HCT116 (cell line): ENCODE data around the gene PRCP. TPM values are rescaled to one million over a fixed set of nuclear protein-coding genes. Genes with fewer than 3 reads are reported as not detected.

Experiments used
- ATAC-seq: fragments of 200-7000 bp; cut with Tn5 transposase; 2 replicates; pipeline ENCODE4 v1.9.1; 2020; ENCODE audit warnings: mild to moderate bottlenecking, moderate library complexity
- BruUV-seq: library from RNA; stranded (reverse); fragments of 400-500 nt; replicated peaks from 2 replicates; lab custom pipeline; 2021; lab: Mats Ljungman, UMichigan
- CTCF ChIA-PET: fragments of 300-600 bp; sonication (Branson Sonifier 250); formaldehyde crosslinking; loops from one replicate; lab custom pipeline; 2021; ENCODE audit warnings: antibody characterized with exemption; lab: Charles Lee
- POLR2A ChIA-PET: fragments of 300-600, 350-600 bp; sonication (Branson Sonifier 250); formaldehyde crosslinking; loops from one replicate; lab custom pipeline; 2021; ENCODE audit warnings: antibody characterized with exemption; lab: Charles Lee
- RAD21 ChIA-PET, 2 experiments: fragments of 300-600 bp; sonication (Branson Sonifier 250); formaldehyde crosslinking; loops; one replicate each; lab custom pipeline; 2023; ENCODE audit warnings: low total read pairs in 2 of 2; ENCODE audit not compliant: uncharacterized antibody in 2 of 2, unreplicated experiment in 2 of 2, low non-redundant PET in 1 of 2; lab: Charles Lee
- DNase-seq: peaks from one replicate; pipeline ENCODE4 v3.0.0-alpha.2; 2010; ENCODE audit warnings: low read depth, low spot score
- H2AFZ ChIP-seq: fragments of 200-600 bp; shearing (Covaris generic), sonication (generic); 2 replicates; pipeline ENCODE4 v1.6.1; 2017; ENCODE audit warnings: low read depth, mixed run types, mixed read lengths, antibody characterized with exemption, low read length; ENCODE audit not compliant: poor library complexity, severe bottlenecking
- H3K27ac ChIP-seq: 2 replicates; pipeline ENCODE4 v1.5.1; 2012; ENCODE audit warnings: low read depth, low read length
- H3K27me3 ChIP-seq: fragments of 200-600 bp; sonication (generic); 2 replicates; pipeline ENCODE4 v1.6.1; 2016; ENCODE audit warnings: mixed run types, low read length, mixed read lengths; ENCODE audit not compliant: insufficient read depth
- H3K36me3 ChIP-seq, 2 experiments: fragments of 200-500 bp in 1 of 2; fragments of 200-600 bp in 1 of 2; sonication (Bioruptor generic) in 1 of 2; sonication (generic) in 1 of 2; 2 replicates each; pipeline versions ENCODE4 v1.5.1 to v1.6.1; 2014 to 2016; ENCODE audit warnings: low read length in 2 of 2, inconsistent platforms in 1 of 2, mixed read lengths in 1 of 2, mixed run types in 1 of 2; ENCODE audit not compliant: insufficient read depth in 2 of 2, control insufficient read depth in 1 of 2
- H3K4me1 ChIP-seq, 2 experiments: fragments of 200-600 bp in 1 of 2; sonication (generic) in 1 of 2; 2 replicates each; pipeline versions ENCODE4 v1.5.1 to v1.6.1; 2012 to 2017; ENCODE audit warnings: low read length in 2 of 2, inconsistent platforms in 1 of 2, mild to moderate bottlenecking in 1 of 2, mixed read lengths in 1 of 2, mixed run types in 1 of 2, moderate library complexity in 1 of 2; ENCODE audit not compliant: insufficient read depth in 2 of 2, control insufficient read depth in 1 of 2
- H3K4me2 ChIP-seq: fragments of 200-600 bp; sonication (generic); 2 replicates; pipeline ENCODE4 v1.6.1; 2017; ENCODE audit warnings: mixed run types, low read length, mixed read lengths
- H3K4me3 ChIP-seq, 2 experiments: fragments of 200-600 bp in 1 of 2; sonication (generic) in 1 of 2; replicated peaks in 1 of 2; 2 replicates each; pipeline ENCODE4 v1.5.1; 2011 to 2016; ENCODE audit warnings: low read length in 2 of 2, control low read depth in 1 of 2, low read depth in 1 of 2, mild to moderate bottlenecking in 1 of 2, mixed read lengths in 1 of 2, mixed run types in 1 of 2
- H3K79me2 ChIP-seq: fragments of 200-600 bp; sonication (generic); 2 replicates; pipeline ENCODE4 v1.6.1; 2017; ENCODE audit warnings: mild to moderate bottlenecking, mixed run types, low read length, moderate library complexity, mixed read lengths; ENCODE audit not compliant: insufficient read depth
- H3K9ac ChIP-seq: fragments of 200-600 bp; sonication (generic); 2 replicates; pipeline ENCODE4 v1.6.1; 2016; ENCODE audit warnings: low read length, mixed read lengths
- H3K9me2 ChIP-seq: fragments of 200-600 bp; sonication (generic), shearing (Covaris generic); 2 replicates; pipeline ENCODE4 v1.6.1; 2017; ENCODE audit warnings: mixed run types, mild to moderate bottlenecking, moderate library complexity; ENCODE audit not compliant: insufficient read depth
- H3K9me3 ChIP-seq, 2 experiments: fragments of 200-500 bp in 1 of 2; fragments of 200-600 bp in 1 of 2; sonication (Bioruptor generic) in 1 of 2; sonication (generic) in 1 of 2; 2 replicates each; pipeline ENCODE4 v1.6.1; 2014 to 2017; ENCODE audit warnings: low read length in 2 of 2, mixed read lengths in 2 of 2, inconsistent platforms in 1 of 2, low read depth in 1 of 2, mild to moderate bottlenecking in 1 of 2, mixed run types in 1 of 2, moderate library complexity in 1 of 2; ENCODE audit not compliant: control insufficient read depth in 1 of 2, insufficient read depth in 1 of 2
- H4K20me1 ChIP-seq: fragments of 200-600 bp; sonication (generic), shearing (Covaris generic); 2 replicates; pipeline ENCODE4 v1.6.1; 2017; ENCODE audit warnings: mixed run types, mild to moderate bottlenecking, moderate library complexity; ENCODE audit not compliant: insufficient read depth
- ATF3 ChIP-seq: IDR thresholded peaks from 2 replicates; pipeline ENCODE4 v1.6.1; 2012
- CBX3 ChIP-seq: IDR thresholded peaks from 2 replicates; pipeline ENCODE4 v1.6.1; 2012; ENCODE audit warnings: low read depth
- CEBPB ChIP-seq: IDR thresholded peaks from 2 replicates; pipeline ENCODE4 v1.6.1; 2012; ENCODE audit warnings: low read depth
- EGR1 ChIP-seq: IDR thresholded peaks from 2 replicates; pipeline ENCODE4 v1.6.1; 2012; ENCODE audit warnings: low read depth
- EZH2 ChIP-seq: fragments of 200-600 bp; sonication (generic); IDR thresholded peaks from 2 replicates; pipeline ENCODE4 v1.6.1; 2017; ENCODE audit warnings: antibody characterized with exemption, mixed run types
- EZH2phosphoT487 ChIP-seq: fragments of 200-600 bp; IDR thresholded peaks from 2 replicates; pipeline ENCODE4 v1.6.1; 2018; ENCODE audit warnings: antibody characterized with exemption, borderline replicate concordance
- FOSL1 ChIP-seq: IDR thresholded peaks from 2 replicates; pipeline ENCODE4 v1.6.1; 2012; ENCODE audit warnings: low read depth
- JUND ChIP-seq: IDR thresholded peaks from 2 replicates; pipeline ENCODE4 v1.6.1; 2012
- MAX ChIP-seq: IDR thresholded peaks from 2 replicates; pipeline ENCODE4 v1.6.1; 2012
- POLR2A ChIP-seq: IDR thresholded peaks from 2 replicates; pipeline ENCODE4 v1.7.0; 2011; ENCODE audit warnings: borderline replicate concordance; ENCODE audit not compliant: insufficient read depth, insufficient read length; ENCODE audit errors: extremely low read depth
- POLR2AphosphoS5 ChIP-seq: IDR thresholded peaks from 2 replicates; pipeline ENCODE4 v1.6.1; 2011; ENCODE audit warnings: mild to moderate bottlenecking, low read depth, low read length, moderate library complexity
- RAD21 ChIP-seq: IDR thresholded peaks from 2 replicates; pipeline ENCODE4 v1.6.1; 2012; ENCODE audit warnings: low read depth, mild to moderate bottlenecking
- SIN3A ChIP-seq: IDR thresholded peaks from 2 replicates; pipeline ENCODE4 v1.6.1; 2012; ENCODE audit warnings: low read depth
- SRF ChIP-seq: IDR thresholded peaks from 2 replicates; pipeline ENCODE4 v1.6.1; 2012; ENCODE audit warnings: low read depth
- TCF7L2 ChIP-seq: IDR thresholded peaks from 2 replicates; pipeline ENCODE4 v1.7.0; 2011; ENCODE audit warnings: borderline replicate concordance, inconsistent platforms; ENCODE audit not compliant: insufficient read depth, insufficient read length; ENCODE audit errors: extremely low read depth
- YY1 ChIP-seq: IDR thresholded peaks from 2 replicates; pipeline ENCODE4 v1.6.1; 2011; ENCODE audit warnings: low read length, low read depth, moderate library complexity, mild to moderate bottlenecking; ENCODE audit not compliant: insufficient replicate concordance; ENCODE audit errors: extremely low read depth
- ZBTB33 ChIP-seq: IDR thresholded peaks from 2 replicates; pipeline ENCODE4 v1.6.1; 2011; ENCODE audit warnings: mild to moderate bottlenecking, low read length, moderate library complexity; ENCODE audit not compliant: insufficient replicate concordance; ENCODE audit errors: extremely low read depth
- intact Hi-C: fragments of 100-400 bp; cut with micrococcal nuclease; formaldehyde crosslinking; loops from 2 replicates; pipeline ENCODE4 v1.10.0; 2022
- total RNA-seq: library from RNA; stranded (reverse); gene quantifications from one replicate; pipeline ENCODE4 v1.2.1, GENCODE V29; 2021; ENCODE audit not compliant: unreplicated experiment

The PRCP gene
- total RNA-seq, 1 experiment from 2014 or later, result 50.0 TPM

- CTCF ChIA-PET, result no interaction called here
- no peaks in the 10 kb centered on the region for H3K27me3 ChIP-seq
- H2AFZ ChIP-seq, result no peak overlapping the region
- ATAC-seq (no peak), DNase-seq (no peak)
- intact Hi-C loops, result loop anchor here (2.0 to 5.0 kb wide), 2 partner anchors 379 to 815 kb away; partner anchors contain the start of gene CCDC90B
- no peak overlapping the region for H3K27ac ChIP-seq
- no peak overlapping the region for H3K9ac ChIP-seq
- H3K4me3 ChIP-seq, result no peak overlapping the region
- no peak for TF ChIP-seq ZBTB33
- no peak for TF ChIP-seq POLR2AphosphoS5
- RAD21 ChIA-PET, result no interaction called here
- peaks cover 4 to 10% of the 10 kb centered on the region in 2 experiments; a peak in 3 of 4 replicates for H3K4me1 ChIP-seq
- peaks cover 13% of the 10 kb centered on the region; the same call in 1 of the 2 replicates for H4K20me1 ChIP-seq
- peaks cover 0 to 10% of the 10 kb centered on the region in 2 experiments; a peak in 2 of 4 replicates for H3K36me3 ChIP-seq
- BruUV-seq, result no TSS peak
- H3K79me2 ChIP-seq, result peaks cover 96% of the 10 kb centered on the region
- H3K9me3 ChIP-seq, result no peaks in the 10 kb centered on the region
- no peaks in the 10 kb centered on the region for H3K9me2 ChIP-seq
- H3K4me2 ChIP-seq, result no peak overlapping the region
- POLR2A ChIA-PET, result no interaction called here
Observed at GRCh38 chr11:82907371-82907770, 7.1 kb upstream of the PRCP start.

- POLR2A ChIA-PET, result no interaction called here
- TF ChIP-seq EGR1, result no peak
- no peak for TF ChIP-seq EZH2phosphoT487
- no peak for TF ChIP-seq FOSL1
- no peak for TF ChIP-seq SRF
- no peak for TF ChIP-seq CBX3
- TF ChIP-seq ATF3, result no peak
- no peak for TF ChIP-seq TCF7L2
- TF ChIP-seq SIN3A, result no peak
- no peak for TF ChIP-seq RAD21
- no peak for TF ChIP-seq JUND
- TF ChIP-seq YY1, result no peak
- TF ChIP-seq EZH2, result no peak
- no peak for TF ChIP-seq CEBPB
- TF ChIP-seq MAX, result no peak
- TF ChIP-seq POLR2A, result no peak
Observed at GRCh38 chr11:82906931-82907330, 6.7 kb upstream of the PRCP start.

More at GRCh38 chr11:82906931-82907330, 6.7 kb upstream of the PRCP start:
- no peaks in the 10 kb centered on the region for H3K9me3 ChIP-seq
- H3K4me3 ChIP-seq, result no peak overlapping the region
- H3K4me2 ChIP-seq, result no peak overlapping the region
- no peak for ATAC-seq
- no peaks in the 10 kb centered on the region for H3K27me3 ChIP-seq
- no peak overlapping the region for H3K27ac ChIP-seq
- peaks cover 96% of the 10 kb centered on the region for H3K79me2 ChIP-seq
- H3K9me2 ChIP-seq, result no peaks in the 10 kb centered on the region
- peaks cover 0 to 6% of the 10 kb centered on the region in 2 experiments; a peak in 2 of 4 replicates for H3K36me3 ChIP-seq
- H3K4me1 ChIP-seq, result peaks cover 6 to 10% of the 10 kb centered on the region in 2 experiments; a peak in 3 of 4 replicates
- DNase-seq, result no peak
- BruUV-seq, result no TSS peak
- peaks cover 13% of the 10 kb centered on the region; the same call in 1 of the 2 replicates for H4K20me1 ChIP-seq
- ChIA-PET RAD21 (no interaction called here), CTCF (no interaction called here)
- intact Hi-C loops, result loop anchor here (1.0 to 5.0 kb wide), 3 partner anchors 343 to 815 kb away; partner anchors contain the start of gene CCDC90B
- no peak overlapping the region for H2AFZ ChIP-seq
- H3K9ac ChIP-seq, result no peak overlapping the region
